ENCODE data around the gene EED.

- TF ChIP-seq ZFP30 (CRISPR knock-in tag; IDR thresholded peaks at IDR 0.05) (no peak), RARB (CRISPR knock-in tag; IDR thresholded peaks at IDR 0.05) (no peak), ZFP3 (CRISPR knock-in tag; IDR thresholded peaks at IDR 0.05) (no peak)
Observed at GRCh38 chr11:86277741-86278140, 33.2 kb downstream of the EED start.
